ENCODE results near the gene VGLL2. TPM values are rescaled to one million over a fixed set of nuclear protein-coding genes. Genes with fewer than 3 reads are reported as not detected.

Gene VGLL2
- total and polyA plus RNA-seq, 5 donors from 2014 or later: not detected

DNA sequence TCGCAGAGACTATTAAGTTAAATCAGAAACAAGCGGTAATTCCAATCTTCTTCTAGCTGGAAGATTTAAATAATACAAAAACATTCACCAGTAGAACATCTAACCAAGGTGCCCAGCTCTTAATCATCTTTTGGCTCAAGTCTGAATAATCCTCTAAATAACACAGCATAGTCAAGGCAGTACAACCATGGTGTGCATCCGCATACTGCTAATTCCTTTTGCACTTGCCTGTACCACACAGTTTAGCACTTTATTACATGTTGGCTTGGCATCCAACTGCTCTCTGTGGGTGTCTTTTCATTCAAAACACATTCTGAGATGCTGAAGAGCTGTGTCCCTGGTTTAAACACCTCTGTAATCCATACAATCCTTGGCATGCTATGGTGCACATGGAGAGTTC, 42.3 kb downstream of the VGLL2 start:
- no peaks in the 10 kb centered on the region for H3K4me1 Mint-ChIP-seq
- H3K4me1 ChIP-seq (ENCODE audit: control insufficient read depth, insufficient read depth, low read length, poor library complexity, severe bottlenecking): no peaks in the 10 kb centered on the region
- no peak overlapping the region for H3K4me3 Mint-ChIP-seq
- peaks cover 10% of the 10 kb centered on the region for H3K27me3 Mint-ChIP-seq
- no peaks in the 10 kb centered on the region for H3K9me3 ChIP-seq (ENCODE audit: control insufficient read depth in 2 of 2, low read length in 2 of 2)
- no peaks in the 10 kb centered on the region for H3K36me3 ChIP-seq (ENCODE audit: control insufficient read depth, insufficient read depth, low read length)
- ATAC-seq (ENCODE audit: low read depth in 2 of 2) (no peak), DNase-seq (no peak)
- no peak overlapping the region for H3K27ac Mint-ChIP-seq
- no peaks in the 10 kb centered on the region for H3K27me3 ChIP-seq (ENCODE audit: control insufficient read depth, insufficient read depth, low read length)
- peaks cover 0 to 3% (median 0%) of the 10 kb centered on the region in 7 donors for H3K9me3 Mint-ChIP-seq
- no peak overlapping the region for H3K27ac ChIP-seq (ENCODE audit: insufficient read depth, low read length, poor library complexity, severe bottlenecking)
- no peaks in the 10 kb centered on the region for H3K36me3 Mint-ChIP-seq
- H3K4me3 ChIP-seq (ENCODE audit: low read depth, low read length): no peak overlapping the region

DNA sequence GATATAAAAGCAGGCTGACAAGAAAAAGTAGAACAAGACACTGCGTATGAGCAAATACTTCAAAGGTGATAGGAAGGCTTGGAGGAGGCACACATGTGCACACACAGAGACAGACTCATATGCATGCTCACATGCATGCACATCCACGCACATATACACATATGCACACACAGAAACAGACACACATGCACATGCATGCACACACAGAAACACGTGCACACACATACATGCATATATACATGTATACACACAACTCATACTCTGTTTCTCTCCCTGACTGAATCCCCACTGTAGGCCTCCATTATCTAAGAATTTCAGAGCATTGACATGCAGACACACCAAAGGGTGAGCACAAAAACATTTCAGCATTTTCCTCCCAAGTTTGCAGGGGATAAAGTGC, 43.7 kb downstream of the VGLL2 start:
- H3K36me3 Mint-ChIP-seq: no peaks in the 10 kb centered on the region
- no peaks in the 10 kb centered on the region for H3K4me1 Mint-ChIP-seq
- no peaks in the 10 kb centered on the region for H3K9me3 ChIP-seq (ENCODE audit: control insufficient read depth in 2 of 2, low read length in 2 of 2)
- H3K4me3 ChIP-seq (ENCODE audit: low read depth, low read length): no peak overlapping the region
- no peak overlapping the region for H3K27ac ChIP-seq (ENCODE audit: insufficient read depth, low read length, poor library complexity, severe bottlenecking)
- H3K36me3 ChIP-seq (ENCODE audit: control insufficient read depth, insufficient read depth, low read length): no peaks in the 10 kb centered on the region
- no peaks in the 10 kb centered on the region for H3K27me3 ChIP-seq (ENCODE audit: control insufficient read depth, insufficient read depth, low read length)
- DNase-seq (no peak), ATAC-seq (ENCODE audit: low read depth in 2 of 2) (no peak)
- H3K9me3 Mint-ChIP-seq: peaks cover 0 to 3% (median 0%) of the 10 kb centered on the region in 7 donors
- H3K4me3 Mint-ChIP-seq: no peak overlapping the region
- H3K4me1 ChIP-seq (ENCODE audit: control insufficient read depth, insufficient read depth, low read length, poor library complexity, severe bottlenecking): no peaks in the 10 kb centered on the region
- no peak overlapping the region for H3K27ac Mint-ChIP-seq
- H3K27me3 Mint-ChIP-seq: peaks cover 10% of the 10 kb centered on the region

DNA sequence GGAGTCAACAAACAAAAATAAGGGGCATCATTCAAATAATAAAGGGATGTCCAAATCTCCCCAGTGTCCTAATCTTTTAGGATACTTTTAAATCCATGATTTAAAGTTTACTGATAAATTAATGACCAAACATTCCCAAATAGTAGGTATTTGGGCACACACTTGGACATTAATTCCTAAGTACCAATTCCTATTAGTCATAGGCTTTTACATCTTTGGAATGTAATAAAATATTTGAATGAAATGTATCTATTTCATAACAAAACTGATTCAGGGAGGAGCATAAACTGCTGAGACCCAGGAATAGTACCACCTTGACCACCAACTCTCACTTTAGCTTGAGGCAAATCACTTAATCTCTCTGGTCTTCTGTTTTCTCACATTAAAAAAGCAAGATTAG, 44.3 kb downstream of the VGLL2 start:
- H3K36me3 ChIP-seq (ENCODE audit: control insufficient read depth, insufficient read depth, low read length): no peaks in the 10 kb centered on the region
- H3K27me3 Mint-ChIP-seq: peaks cover 14% of the 10 kb centered on the region
- no peak for ATAC-seq (ENCODE audit: low read depth in 2 of 2)
- no peak overlapping the region for H3K4me3 Mint-ChIP-seq
- no peaks in the 10 kb centered on the region for H3K4me1 ChIP-seq (ENCODE audit: control insufficient read depth, insufficient read depth, low read length, poor library complexity, severe bottlenecking)
- DNase-seq: no peak
- H3K4me3 ChIP-seq (ENCODE audit: low read depth, low read length): no peak overlapping the region
- no peak overlapping the region for H3K27ac Mint-ChIP-seq
- H3K9me3 ChIP-seq (ENCODE audit: control insufficient read depth in 2 of 2, low read length in 2 of 2): no peaks in the 10 kb centered on the region
- H3K36me3 Mint-ChIP-seq: no peaks in the 10 kb centered on the region
- no peak overlapping the region for H3K27ac ChIP-seq (ENCODE audit: insufficient read depth, low read length, poor library complexity, severe bottlenecking)
- no peaks in the 10 kb centered on the region for H3K4me1 Mint-ChIP-seq
- no peaks in the 10 kb centered on the region for H3K27me3 ChIP-seq (ENCODE audit: control insufficient read depth, insufficient read depth, low read length)
- H3K9me3 Mint-ChIP-seq: peaks cover 0 to 3% (median 0%) of the 10 kb centered on the region in 7 donors

DNA sequence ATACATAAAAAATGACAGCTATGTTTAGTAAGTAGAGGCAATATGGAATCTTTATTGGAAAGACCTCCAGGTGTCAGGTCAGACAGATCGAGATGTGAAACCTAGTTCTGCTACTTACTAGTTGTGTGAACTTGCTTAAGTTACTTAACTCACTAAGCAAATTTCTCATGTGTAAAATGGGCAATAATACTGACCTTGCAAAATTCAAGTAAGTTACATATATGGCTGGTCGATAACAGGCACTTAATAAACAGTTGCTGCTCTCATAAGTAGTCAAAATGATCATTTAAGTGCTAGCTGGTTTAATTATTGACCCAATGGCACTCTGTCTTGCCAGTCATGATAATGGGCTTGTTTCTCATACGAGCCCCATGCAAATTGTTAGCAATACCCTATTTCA, 46.0 kb downstream of the VGLL2 start:
- Mint-ChIP-seq H3K4me3 (no peak overlapping the region), H3K27me3 (peaks cover 15% of the 10 kb centered on the region), H3K9me3 (peaks cover 0 to 3% (median 0%) of the 10 kb centered on the region in 7 donors), H3K36me3 (no peaks in the 10 kb centered on the region), H3K27ac (no peak overlapping the region), H3K4me1 (no peaks in the 10 kb centered on the region)
- DNase-seq (no peak), ATAC-seq (ENCODE audit: low read depth in 2 of 2) (no peak)
- no peaks in the 10 kb centered on the region for H3K9me3 ChIP-seq (ENCODE audit: control insufficient read depth in 2 of 2, low read length in 2 of 2)
- no peaks in the 10 kb centered on the region for H3K36me3 ChIP-seq (ENCODE audit: control insufficient read depth, insufficient read depth, low read length)
- no peaks in the 10 kb centered on the region for H3K4me1 ChIP-seq (ENCODE audit: control insufficient read depth, insufficient read depth, low read length, poor library complexity, severe bottlenecking)
- H3K27ac ChIP-seq (ENCODE audit: insufficient read depth, low read length, poor library complexity, severe bottlenecking): no peak overlapping the region
- no peaks in the 10 kb centered on the region for H3K27me3 ChIP-seq (ENCODE audit: control insufficient read depth, insufficient read depth, low read length)
- H3K4me3 ChIP-seq (ENCODE audit: low read depth, low read length): no peak overlapping the region

DNA sequence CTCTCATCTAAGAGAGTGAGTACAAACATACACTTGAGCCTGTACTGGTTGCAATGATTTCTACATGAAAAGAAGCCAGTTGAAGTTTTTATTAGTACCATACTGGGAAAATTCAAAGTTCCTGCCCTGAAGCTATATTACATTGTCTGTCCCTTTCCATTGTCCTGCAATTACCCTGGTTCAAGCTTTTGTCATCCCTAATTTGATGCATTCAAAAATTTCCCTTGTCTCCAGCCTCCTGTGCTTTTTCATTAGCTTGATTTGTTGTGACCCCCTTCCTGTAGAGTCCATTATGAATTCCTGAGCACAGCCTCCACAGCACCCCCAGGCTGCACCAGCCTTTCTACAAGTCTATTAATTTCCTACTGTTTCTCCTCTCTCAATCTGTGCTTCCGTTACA, 46.4 kb downstream of the VGLL2 start:
- Histone ChIP-seq H3K36me3 (ENCODE audit: control insufficient read depth, insufficient read depth, low read length) (no peaks in the 10 kb centered on the region), H3K27ac (ENCODE audit: insufficient read depth, low read length, poor library complexity, severe bottlenecking) (no peak overlapping the region), H3K4me3 (ENCODE audit: low read depth, low read length) (no peak overlapping the region), H3K27me3 (ENCODE audit: control insufficient read depth, insufficient read depth, low read length) (no peaks in the 10 kb centered on the region), H3K9me3 (ENCODE audit: control insufficient read depth in 2 of 2, low read length in 2 of 2) (no peaks in the 10 kb centered on the region), H3K4me1 (ENCODE audit: control insufficient read depth, insufficient read depth, low read length, poor library complexity, severe bottlenecking) (no peaks in the 10 kb centered on the region)
- DNase-seq (no peak), ATAC-seq (ENCODE audit: low read depth in 2 of 2) (no peak)
- Mint-ChIP-seq H3K4me1 (no peaks in the 10 kb centered on the region), H3K9me3 (peaks cover 0 to 3% (median 0%) of the 10 kb centered on the region in 7 donors), H3K27me3 (peaks cover 15% of the 10 kb centered on the region), H3K4me3 (no peak overlapping the region), H3K36me3 (no peaks in the 10 kb centered on the region), H3K27ac (no peak overlapping the region)

DNA sequence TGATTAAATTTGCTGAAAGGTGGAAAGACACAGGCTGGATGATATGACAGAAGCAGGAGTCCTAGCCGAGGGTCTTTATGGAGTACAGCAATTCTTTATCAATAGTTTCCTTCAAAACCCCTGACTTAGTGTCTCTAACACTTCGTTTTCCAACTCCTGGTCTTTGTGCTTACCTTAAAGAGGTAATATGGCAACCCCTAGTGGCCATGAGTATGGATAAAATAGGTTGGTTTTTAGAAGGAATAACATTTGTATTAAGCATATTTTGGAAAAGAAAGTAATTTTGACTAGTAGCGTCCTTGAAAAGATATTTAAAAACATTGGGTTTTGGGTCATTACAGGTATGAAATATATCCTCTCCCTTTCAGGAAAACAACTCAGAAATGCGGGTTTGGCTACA, 51.9 kb downstream of the VGLL2 start:
- H3K27ac Mint-ChIP-seq: no peak overlapping the region
- Histone ChIP-seq H3K4me3 (ENCODE audit: low read depth, low read length) (no peak overlapping the region), H3K9me3 (ENCODE audit: control insufficient read depth in 2 of 2, low read length in 2 of 2) (no peaks in the 10 kb centered on the region), H3K27ac (ENCODE audit: insufficient read depth, low read length, poor library complexity, severe bottlenecking) (no peak overlapping the region), H3K4me1 (ENCODE audit: control insufficient read depth, insufficient read depth, low read length, poor library complexity, severe bottlenecking) (no peaks in the 10 kb centered on the region), H3K27me3 (ENCODE audit: control insufficient read depth, insufficient read depth, low read length) (no peaks in the 10 kb centered on the region), H3K36me3 (ENCODE audit: control insufficient read depth, insufficient read depth, low read length) (no peaks in the 10 kb centered on the region)
- no peak for ATAC-seq (ENCODE audit: low read depth in 2 of 2)
- peaks cover 0 to 2% (median 0%) of the 10 kb centered on the region in 7 donors for H3K9me3 Mint-ChIP-seq
- H3K36me3 Mint-ChIP-seq: no peaks in the 10 kb centered on the region
- H3K4me3 Mint-ChIP-seq: no peak overlapping the region
- H3K4me1 Mint-ChIP-seq: no peaks in the 10 kb centered on the region
- DNase-seq: peak in 1 of 3 donors; percentile 1
- H3K27me3 Mint-ChIP-seq: peaks cover 10% of the 10 kb centered on the region

Other genes with a start within 250 kb of the VGLL2 start
- not detected for gene ROS1, start 160.4 kb downstream of the VGLL2 start, total RNA-seq
- gene ROS1, start 160.4 kb downstream of the VGLL2 start, polyA plus RNA-seq: not detected
- 1.3 TPM for gene DCBLD1, start 217.1 kb downstream of the VGLL2 start, total RNA-seq
- 1 to 10 TPM; 2.9 to 5.5 (median 3.4) TPM for gene DCBLD1, start 217.1 kb downstream of the VGLL2 start, polyA plus RNA-seq

All from CD4-positive, CD25-positive, alpha-beta regulatory T cell (primary cell).